Thyroid gland (tissue), 4 donors: ENCODE measurements around the gene GAMT.

Experiments used
- POLR2A ChIP-seq, 2 donors: fragments of 450-650 bp; IDR thresholded peaks; one replicate each; pipeline ENCODE4 v1.6.1; 2017; ENCODE audit warnings: antibody characterized with exemption in 2 of 2, mild to moderate bottlenecking in 2 of 2, moderate library complexity in 1 of 2
- TF ChIP-seq, protein P1 (sequence below), 6 experiments: fragments of 200-600 bp in 3 of 6; fragments of 450-650 bp in 3 of 6; sonication (generic) in 3 of 6; IDR thresholded peaks; one replicate each; pipeline ENCODE4 v1.5.1; 2016 to 2019; ENCODE audit warnings: antibody characterized with exemption in 6 of 6, mild to moderate bottlenecking in 2 of 6, inconsistent platforms in 1 of 6, moderate library complexity in 1 of 6

- TF ChIP-seq, protein P1, sequence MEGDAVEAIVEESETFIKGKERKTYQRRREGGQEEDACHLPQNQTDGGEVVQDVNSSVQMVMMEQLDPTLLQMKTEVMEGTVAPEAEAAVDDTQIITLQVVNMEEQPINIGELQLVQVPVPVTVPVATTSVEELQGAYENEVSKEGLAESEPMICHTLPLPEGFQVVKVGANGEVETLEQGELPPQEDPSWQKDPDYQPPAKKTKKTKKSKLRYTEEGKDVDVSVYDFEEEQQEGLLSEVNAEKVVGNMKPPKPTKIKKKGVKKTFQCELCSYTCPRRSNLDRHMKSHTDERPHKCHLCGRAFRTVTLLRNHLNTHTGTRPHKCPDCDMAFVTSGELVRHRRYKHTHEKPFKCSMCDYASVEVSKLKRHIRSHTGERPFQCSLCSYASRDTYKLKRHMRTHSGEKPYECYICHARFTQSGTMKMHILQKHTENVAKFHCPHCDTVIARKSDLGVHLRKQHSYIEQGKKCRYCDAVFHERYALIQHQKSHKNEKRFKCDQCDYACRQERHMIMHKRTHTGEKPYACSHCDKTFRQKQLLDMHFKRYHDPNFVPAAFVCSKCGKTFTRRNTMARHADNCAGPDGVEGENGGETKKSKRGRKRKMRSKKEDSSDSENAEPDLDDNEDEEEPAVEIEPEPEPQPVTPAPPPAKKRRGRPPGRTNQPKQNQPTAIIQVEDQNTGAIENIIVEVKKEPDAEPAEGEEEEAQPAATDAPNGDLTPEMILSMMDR (IDR thresholded peaks at IDR 0.05): no peak
- no peak for TF ChIP-seq POLR2A (IDR thresholded peaks at IDR 0.05)
Measured at GRCh38 chr19:1417681-1418495, 16.5 kb upstream of the GAMT start.
